ENCODE results near the gene CDK2. TPM values are rescaled to one million over a fixed set of nuclear protein-coding genes. Genes with fewer than 3 reads are reported as not detected.

CDK2 gene
- total RNA-seq (2014; rRNA removed; shearing (Covaris generic)) = 98.9 and 102 TPM in 2 replicates

DNA sequence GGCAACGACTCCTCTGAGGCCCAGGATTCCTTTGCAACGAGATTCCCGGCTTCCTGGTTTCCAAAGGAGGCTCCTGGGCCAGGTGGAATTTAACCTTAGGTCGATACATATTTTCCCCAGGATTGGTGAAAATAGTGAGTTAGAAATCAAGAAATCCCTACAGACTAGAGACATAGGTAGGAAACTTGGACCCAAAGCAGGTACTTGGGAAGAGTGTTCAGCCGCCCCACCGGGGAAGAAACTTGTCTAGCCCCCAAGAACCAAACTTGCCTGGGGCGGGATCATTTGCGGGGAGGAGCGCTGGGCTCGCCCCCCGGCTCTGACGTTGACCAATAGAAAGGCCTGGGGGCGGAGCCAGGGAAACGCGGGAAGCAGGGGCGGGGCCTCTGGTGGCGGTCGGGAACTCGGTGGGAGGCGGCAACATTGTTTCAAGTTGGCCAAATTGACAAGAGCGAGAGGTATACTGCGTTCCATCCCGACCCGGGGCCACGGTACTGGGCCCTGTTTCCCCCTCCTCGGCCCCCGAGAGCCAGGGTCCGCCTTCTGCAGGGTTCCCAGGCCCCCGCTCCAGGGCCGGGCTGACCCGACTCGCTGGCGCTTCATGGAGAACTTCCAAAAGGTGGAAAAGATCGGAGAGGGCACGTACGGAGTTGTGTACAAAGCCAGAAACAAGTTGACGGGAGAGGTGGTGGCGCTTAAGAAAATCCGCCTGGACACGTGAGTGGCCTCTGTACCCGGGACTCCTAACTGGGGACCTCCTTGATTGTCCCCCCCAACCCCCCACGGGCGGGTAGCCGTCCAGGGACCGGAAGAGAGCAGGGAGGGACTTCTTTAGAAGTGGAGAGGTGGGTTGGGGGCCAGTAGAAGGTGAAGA, at the start of gene CDK2:
Gene CDK2 (plus strand): TSS at position 423 of the 874 bp plus-strand sequence. CDS start 179 bp downstream, at position 602.

GRCh38 chr12:55927588-55928502, 38.8 kb upstream of the CDK2 start, which contains the start of gene PYM1:
TSS of gene PYM1 (minus strand) at chr12:55927894. CDS start at chr12:55927761, 133 bp downstream.

DNA sequence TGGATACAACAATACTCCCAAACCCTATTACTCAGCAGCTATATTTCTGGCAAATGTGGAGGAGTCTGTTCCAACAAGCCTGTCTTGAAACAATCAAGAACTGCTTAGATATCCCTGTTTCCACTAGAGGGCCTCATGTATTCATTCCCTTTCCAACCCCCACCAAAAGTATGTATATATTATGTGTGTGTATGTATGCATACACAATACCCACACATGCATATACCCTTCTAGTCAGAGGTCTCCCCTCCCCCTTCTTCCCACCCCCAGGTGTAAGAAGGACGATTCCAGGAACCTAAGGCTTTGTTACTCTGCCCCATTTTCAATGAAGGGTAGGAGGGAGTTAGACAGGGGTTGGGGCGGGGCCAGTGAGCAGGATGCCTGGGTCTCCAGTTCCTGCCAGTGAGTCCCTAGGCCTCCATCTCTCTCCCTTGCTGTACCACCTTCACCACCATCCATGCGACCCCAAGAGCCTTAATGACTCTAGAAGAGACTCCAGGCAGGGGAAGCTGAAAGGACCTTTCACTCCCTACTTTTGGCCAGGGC, 35.8 kb upstream of the CDK2 start, which contains the start of gene DGKA:
Gene DGKA (plus strand): TSS at position 392 of the 546 bp plus-strand sequence. CDS start 5,342 bp downstream, outside the sequence.

DNA sequence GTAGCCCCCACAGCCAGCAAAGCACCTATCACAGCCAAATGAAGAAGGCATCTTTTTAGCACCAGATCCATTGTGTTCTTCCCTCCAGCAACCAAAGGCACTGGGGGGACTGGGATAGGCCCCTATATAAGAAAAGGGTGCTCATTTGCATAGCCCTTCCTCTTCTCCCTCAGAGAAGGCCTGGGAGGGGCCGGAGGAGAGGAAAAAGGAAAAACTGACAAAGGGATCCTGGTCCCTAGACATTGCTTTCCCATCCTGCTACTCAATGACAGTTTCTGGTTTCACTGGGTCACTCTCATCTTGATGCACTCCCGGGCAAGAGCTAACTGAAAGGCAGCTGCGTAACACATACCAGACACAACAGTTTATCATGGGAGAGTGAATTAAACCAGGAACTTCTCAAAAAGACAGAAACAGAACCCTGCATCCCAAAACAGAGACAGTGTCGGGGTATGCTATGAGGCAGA, 656 bp upstream of the CDK2 start, which contains the start of gene PMEL:
Gene PMEL (minus strand): TSS at position 102 of the 467 bp plus-strand sequence. CDS start 31 bp downstream, at position 71.

GRCh38 chr12:55973599-55974307, 7.1 kb downstream of the CDK2 start, which contains the start of gene RAB5B:
TSS of gene RAB5B (plus strand) at chr12:55974078. CDS start at chr12:55986961, 12,883 bp downstream.

DNA sequence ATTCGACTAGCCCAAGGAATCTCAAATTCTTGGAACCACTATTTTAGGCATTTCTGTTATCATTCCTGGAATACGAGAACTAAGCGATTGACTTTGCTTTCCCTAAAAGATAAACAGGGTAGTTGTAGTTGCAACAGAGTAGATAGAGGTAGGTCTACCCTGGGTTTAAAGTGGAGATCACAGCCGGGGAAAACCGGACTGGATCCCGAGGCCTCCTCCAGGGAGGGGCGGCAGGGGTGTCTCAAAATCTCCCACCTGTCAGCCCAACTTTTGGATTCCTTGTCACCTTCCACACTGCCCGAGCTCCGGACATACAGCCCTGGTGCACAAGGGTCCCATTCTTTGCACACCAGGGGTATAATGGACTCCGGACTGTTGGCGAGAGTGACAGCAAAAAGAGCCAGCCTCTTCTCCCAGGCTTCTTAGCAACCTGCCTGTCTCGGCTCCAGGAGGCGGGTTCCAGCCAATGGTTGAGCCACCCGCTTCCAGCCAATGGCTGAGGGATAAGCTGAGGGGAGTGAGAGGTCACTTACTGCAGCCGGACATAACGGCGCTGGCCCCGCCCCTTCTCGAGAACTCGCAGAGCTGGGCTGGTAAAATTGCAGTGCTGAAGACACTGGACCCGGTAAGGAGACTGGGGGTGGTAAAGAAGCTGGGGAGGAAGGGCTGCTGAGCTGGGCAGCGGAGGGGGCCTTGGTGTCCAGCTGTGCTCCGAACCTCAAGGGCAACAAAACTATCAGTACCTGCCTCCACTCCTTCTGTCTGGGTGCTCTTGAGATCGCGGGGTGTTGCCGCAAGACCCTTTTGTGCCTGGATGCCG, 30.3 kb downstream of the CDK2 start, which contains the start of gene SUOX:
Gene SUOX (plus strand): TSS at position 562 of the 820 bp plus-strand sequence. CDS start 4,946 bp downstream, outside the sequence.

DNA sequence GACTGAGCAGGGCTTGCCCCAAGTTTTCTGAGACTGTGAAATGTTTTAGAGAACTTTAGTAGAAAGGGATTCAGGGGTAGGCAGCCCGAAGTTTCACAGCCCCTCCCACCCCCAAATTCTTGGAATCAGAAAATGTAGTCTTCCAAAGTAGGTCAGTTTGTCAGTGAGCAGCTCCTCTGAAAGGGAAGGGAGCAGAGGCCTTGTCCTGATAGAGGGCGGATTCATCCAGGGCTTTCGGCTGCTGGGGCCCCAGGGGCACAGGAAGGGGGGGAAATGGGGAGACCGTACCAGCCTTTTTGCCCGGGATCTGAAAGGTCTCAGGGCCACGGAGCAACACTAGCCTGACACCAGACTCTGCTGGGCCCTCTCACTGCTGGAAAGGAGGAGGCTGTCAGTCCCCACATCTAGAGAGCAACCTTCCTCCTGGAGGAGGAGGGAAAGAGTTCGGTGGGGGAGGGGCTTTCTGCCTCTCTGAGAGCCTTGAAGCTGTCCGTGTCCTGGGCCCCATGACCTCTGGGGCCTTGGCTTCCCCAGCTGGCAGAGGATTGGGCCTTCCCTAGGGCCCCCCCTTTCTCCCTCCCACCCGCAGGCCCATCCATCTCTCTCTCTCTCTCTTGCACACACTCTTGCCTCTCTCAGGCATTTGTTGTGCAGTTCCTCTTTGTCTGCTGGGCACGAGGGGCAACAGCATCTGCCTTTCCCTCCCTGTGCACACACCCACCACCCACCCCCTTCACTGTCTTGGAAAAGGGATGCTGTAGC, 54.0 kb downstream of the CDK2 start, which contains the start of gene IKZF4:
Gene IKZF4 (plus strand): TSS at position 621 of the 762 bp plus-strand sequence. CDS start 451 bp downstream, outside the sequence.

Other genes starting within 250 kb of the CDK2 start
- gene RDH5, start 246.4 kb upstream of the CDK2 start, total RNA-seq (2014; rRNA removed; shearing (Covaris generic)) = 11.8 and 14.3 TPM in 2 replicates
- gene CD63, start 237.8 kb upstream of the CDK2 start, total RNA-seq (2014; rRNA removed; shearing (Covaris generic)) = 883 and 969 TPM in 2 replicates
- gene GDF11, start 223.7 kb upstream of the CDK2 start, total RNA-seq (2014; rRNA removed; shearing (Covaris generic)) = 13.4 and 17.0 TPM in 2 replicates
- gene SARNP, start 149.1 kb upstream of the CDK2 start, total RNA-seq (2014; rRNA removed; shearing (Covaris generic)) = 155 and 176 TPM in 2 replicates
- gene ORMDL2, start 148.8 kb upstream of the CDK2 start, total RNA-seq (2014; rRNA removed; shearing (Covaris generic)) = 19.9 and 24.5 TPM in 2 replicates
- 47.0 and 47.4 TPM in 2 replicates for gene DNAJC14, start 137.2 kb upstream of the CDK2 start, total RNA-seq (2014; rRNA removed; shearing (Covaris generic))
- 2.0 and 3.9 TPM in 2 replicates for gene MMP19, start 123.9 kb upstream of the CDK2 start, total RNA-seq (2014; rRNA removed; shearing (Covaris generic))
- gene PYM1, start 38.9 kb upstream of the CDK2 start, total RNA-seq (2014; rRNA removed; shearing (Covaris generic)) = 42.0 and 55.8 TPM in 2 replicates
- gene DGKA, start 35.7 kb upstream of the CDK2 start, total RNA-seq (2014; rRNA removed; shearing (Covaris generic)) = 29.5 and 33.4 TPM in 2 replicates
- 1.0 and 1.5 TPM in 2 replicates for gene PMEL, start 788 bp upstream of the CDK2 start, total RNA-seq (2014; rRNA removed; shearing (Covaris generic))
- 27.6 and 29.7 TPM in 2 replicates for gene RAB5B, start 7.2 kb downstream of the CDK2 start, total RNA-seq (2014; rRNA removed; shearing (Covaris generic))
- gene SUOX, start 30.4 kb downstream of the CDK2 start, total RNA-seq (2014; rRNA removed; shearing (Covaris generic)) = 12.9 and 14.9 TPM in 2 replicates
- gene IKZF4, start 54.2 kb downstream of the CDK2 start, total RNA-seq (2014; rRNA removed; shearing (Covaris generic)) = 1.7 and 1.8 TPM in 2 replicates
- gene RPS26, start 75.1 kb downstream of the CDK2 start, total RNA-seq (2014; rRNA removed; shearing (Covaris generic)) = 184 and 199 TPM in 2 replicates
- 156 and 173 TPM in 2 replicates for gene ERBB3, start 113.3 kb downstream of the CDK2 start, total RNA-seq (2014; rRNA removed; shearing (Covaris generic))
- 478 and 571 TPM in 2 replicates for gene PA2G4, start 137.7 kb downstream of the CDK2 start, total RNA-seq (2014; rRNA removed; shearing (Covaris generic))
- gene RPL41, start 149.8 kb downstream of the CDK2 start, total RNA-seq (2014; rRNA removed; shearing (Covaris generic)) = 7,110 and 8,345 TPM in 2 replicates
- gene ZC3H10, start 151.4 kb downstream of the CDK2 start, total RNA-seq (2014; rRNA removed; shearing (Covaris generic)) = 6.1 and 7.4 TPM in 2 replicates
- 122 and 134 TPM in 2 replicates for gene ESYT1, start 161.4 kb downstream of the CDK2 start, total RNA-seq (2014; rRNA removed; shearing (Covaris generic))
- 192 and 196 TPM in 2 replicates for gene MYL6B, start 185.8 kb downstream of the CDK2 start, total RNA-seq (2014; rRNA removed; shearing (Covaris generic))
- 1,070 and 1,254 TPM in 2 replicates for gene MYL6, start 191.5 kb downstream of the CDK2 start, total RNA-seq (2014; rRNA removed; shearing (Covaris generic))
- 44.2 and 50.5 TPM in 2 replicates for gene SMARCC2, start 222.7 kb downstream of the CDK2 start, total RNA-seq (2014; rRNA removed; shearing (Covaris generic))